Smooth muscle cell (in vitro differentiated cells): Measurements from ENCODE around the gene TASOR. TPM values are rescaled to one million over a fixed set of nuclear protein-coding genes. Genes with fewer than 3 reads are reported as not detected.
A peak's percentile ranks its signal among the peaks of the same experiment; 100 is the strongest.

Source experiments
- DNase-seq: peaks from one replicate; lab custom pipeline; 2025; ENCODE audit not compliant: unreplicated experiment; lab: John Stamatoyannopoulos, UW
- H2AFZ ChIP-seq: fragments of 200-600 bp; sonication (generic); 2 replicates; pipeline ENCODE4 v1.6.0; 2016; ENCODE audit warnings: antibody characterized with exemption, low read depth, mild to moderate bottlenecking
- H3F3A ChIP-seq: fragments of 200-600 bp; sonication (generic); 2 replicates; pipeline ENCODE4 v1.6.0; 2017; ENCODE audit warnings: antibody characterized with exemption, low read depth
- H3K27ac ChIP-seq: fragments of 200-600 bp; sonication (generic); 2 replicates; pipeline ENCODE4 v1.5.1; 2016; ENCODE audit warnings: low read depth, mild to moderate bottlenecking
- H3K27me3 ChIP-seq: fragments of 200-600 bp; sonication (generic); 2 replicates; pipeline ENCODE4 v1.6.1; 2016; ENCODE audit warnings: low read depth, mild to moderate bottlenecking
- H3K36me3 ChIP-seq: fragments of 200-600 bp; sonication (generic); 2 replicates; pipeline ENCODE4 v1.5.1; 2016; ENCODE audit warnings: low read depth
- H3K4me1 ChIP-seq: fragments of 200-600 bp; sonication (generic); 2 replicates; pipeline ENCODE4 v1.5.1; 2016; ENCODE audit warnings: low read depth
- H3K4me2 ChIP-seq: fragments of 200-600 bp; sonication (generic); 2 replicates; pipeline ENCODE4 v1.6.0; 2016; ENCODE audit warnings: mild to moderate bottlenecking
- H3K4me3 ChIP-seq: fragments of 200-600 bp; sonication (generic); 2 replicates; pipeline ENCODE4 v1.5.1; 2016; ENCODE audit warnings: mild to moderate bottlenecking
- H3K79me2 ChIP-seq: fragments of 200-600 bp; sonication (generic); 2 replicates; pipeline ENCODE4 v1.6.0; 2016; ENCODE audit warnings: low read depth, mild to moderate bottlenecking
- H3K9ac ChIP-seq: fragments of 200-600 bp; sonication (generic); 2 replicates; pipeline ENCODE4 v1.6.0; 2016; ENCODE audit warnings: low read depth
- H3K9me3 ChIP-seq: fragments of 200-600 bp; sonication (generic); replicated peaks from 2 replicates; pipeline ENCODE4 v1.5.1; 2016; ENCODE audit warnings: low read depth
- H4K20me1 ChIP-seq: fragments of 200-600 bp; sonication (generic); 2 replicates; pipeline ENCODE4 v1.6.0; 2016; ENCODE audit warnings: low read depth
- CTCF ChIP-seq: fragments of 200-600 bp; sonication (generic); IDR thresholded peaks from 2 replicates; pipeline ENCODE4 v1.5.1; 2017; ENCODE audit warnings: borderline replicate concordance, mild to moderate bottlenecking, antibody characterized with exemption; ENCODE audit not compliant: insufficient read depth, poor library complexity, severe bottlenecking
- WGBS: methylation state at CpG from one replicate; pipeline ENCODE4 v1.1.7; 2016; ENCODE audit warnings: low lambda C conversion rate; 5-methylcytosine and 5-hydroxymethylcytosine counted together
- polyA plus RNA-seq: library from polyadenylated mRNA; unstranded; fragments of >200 nt; fragmentation: Nextera tagmentation; extraction: Ambion mirVana; gene quantifications from 2 replicates; pipeline ENCODE4 v1.2.1, GENCODE V29; 2016
- total RNA-seq: library from RNA; depleted of rRNA; stranded (reverse); fragments of >200 nt; gene quantifications from 2 replicates; pipeline ENCODE4 v1.2.3, GENCODE V29; 2014

TASOR gene
- total and polyA plus RNA-seq, 2 experiments from 2014 or later = 17.9 to 76.8 TPM

- H3F3A ChIP-seq = no peaks in the 10 kb centered on the region
- no peak overlapping the region for H3K27ac ChIP-seq
- no peaks in the 10 kb centered on the region for H3K4me1 ChIP-seq
- H3K4me3 ChIP-seq = no peak overlapping the region
- no peaks in the 10 kb centered on the region for H3K27me3 ChIP-seq
- no peaks in the 10 kb centered on the region for H4K20me1 ChIP-seq
- peaks cover 3% of the 10 kb centered on the region for H3K9me3 ChIP-seq
- no peak overlapping the region for H3K4me2 ChIP-seq
- DNase-seq = no peak
- H3K36me3 ChIP-seq = no peaks in the 10 kb centered on the region
- TF ChIP-seq CTCF = no peak
- H2AFZ ChIP-seq = no peak overlapping the region
- H3K79me2 ChIP-seq = no peaks in the 10 kb centered on the region
- no peak overlapping the region for H3K9ac ChIP-seq
Measured at GRCh38 chr3:56706629-56707028, 23.6 kb upstream of the TASOR start.

GRCh38 chr3:56704706-56705105 is 21.6 kb upstream of the TASOR start:
- H2AFZ ChIP-seq = no peak overlapping the region
- peaks cover 3% of the 10 kb centered on the region for H3F3A ChIP-seq
- no peak overlapping the region for H3K4me2 ChIP-seq
- DNase-seq = no peak
- H3K4me1 ChIP-seq = no peaks in the 10 kb centered on the region
- H3K79me2 ChIP-seq = no peaks in the 10 kb centered on the region
- no peak overlapping the region for H3K9ac ChIP-seq
- no peaks in the 10 kb centered on the region for H4K20me1 ChIP-seq
- H3K9me3 ChIP-seq = peaks cover 3% of the 10 kb centered on the region
- no peak for TF ChIP-seq CTCF
- H3K27ac ChIP-seq = no peak overlapping the region
- WGBS = 93% methylated on average over 3 of the region's 3 CpGs
- no peaks in the 10 kb centered on the region for H3K27me3 ChIP-seq
- H3K4me3 ChIP-seq = no peak overlapping the region
- H3K36me3 ChIP-seq = no peaks in the 10 kb centered on the region

- Histone ChIP-seq H3K27ac (no peak overlapping the region), H3F3A (peaks cover 3% of the 10 kb centered on the region), H3K36me3 (no peaks in the 10 kb centered on the region), H3K9ac (no peak overlapping the region), H4K20me1 (no peaks in the 10 kb centered on the region), H3K4me1 (no peaks in the 10 kb centered on the region), H3K9me3 (peaks cover 3% of the 10 kb centered on the region), H2AFZ (no peak overlapping the region), H3K4me2 (no peak overlapping the region), H3K4me3 (no peak overlapping the region), H3K79me2 (no peaks in the 10 kb centered on the region), H3K27me3 (no peaks in the 10 kb centered on the region)
- 45% methylated on average over 5 of the region's 5 CpGs for WGBS
- DNase-seq = no peak
- TF ChIP-seq CTCF = peak; percentile 93
Measured at GRCh38 chr3:56702490-56703315, 19.6 kb upstream of the TASOR start.

GRCh38 chr3:56700151-56700550 is 17.1 kb upstream of the TASOR start:
- Histone ChIP-seq H4K20me1 (no peaks in the 10 kb centered on the region), H3K4me1 (no peaks in the 10 kb centered on the region), H3F3A (peaks cover 3% of the 10 kb centered on the region), H3K79me2 (no peaks in the 10 kb centered on the region), H3K27ac (no peak overlapping the region), H2AFZ (no peak overlapping the region), H3K4me2 (peak overlapping the region; percentile 39), H3K9me3 (no peaks in the 10 kb centered on the region), H3K27me3 (no peaks in the 10 kb centered on the region), H3K36me3 (no peaks in the 10 kb centered on the region), H3K9ac (no peak overlapping the region), H3K4me3 (no peak overlapping the region)
- no peak for TF ChIP-seq CTCF
- no peak for DNase-seq
- WGBS = 37% methylated on average over 4 of the region's 4 CpGs
